ENCODE data around the gene PCDH9.

Gene PCDH9

GRCh38 chr13:66348745-66349690, 881.1 kb downstream of the PCDH9 start:
- Mint-ChIP-seq H3K27ac (no peak overlapping the region), H3K4me1 (ENCODE audit: low read depth) (no peaks in the 10 kb centered on the region), H3K27me3 (no peaks in the 10 kb centered on the region), H3K9me3 (peaks cover 26% of the 10 kb centered on the region), H3K4me3 (no peak overlapping the region), H3K36me3 (ENCODE audit: low read depth) (no peaks in the 10 kb centered on the region)
- intact Hi-C loops (cut with micrococcal nuclease): no loop called here

- Mint-ChIP-seq H3K4me3 (no peak overlapping the region), H3K36me3 (ENCODE audit: low read depth) (no peaks in the 10 kb centered on the region), H3K9me3 (peaks cover 35% of the 10 kb centered on the region), H3K27ac (no peak overlapping the region), H3K4me1 (ENCODE audit: low read depth) (no peaks in the 10 kb centered on the region), H3K27me3 (no peaks in the 10 kb centered on the region)
- intact Hi-C loops (cut with micrococcal nuclease): no loop called here
Measured at GRCh38 chr13:66347486-66348117, 882.5 kb downstream of the PCDH9 start.

- H3K9me3 Mint-ChIP-seq: peaks cover 35% of the 10 kb centered on the region
- H3K4me1 Mint-ChIP-seq (ENCODE audit: low read depth): no peaks in the 10 kb centered on the region
- intact Hi-C loops (cut with micrococcal nuclease): no loop called here
Measured at GRCh38 chr13:66345971-66346370, 884.2 kb downstream of the PCDH9 start.

GRCh38 chr13:66345518-66345810, 884.7 kb downstream of the PCDH9 start:
- Mint-ChIP-seq H3K27me3 (no peaks in the 10 kb centered on the region), H3K9me3 (peaks cover 31% of the 10 kb centered on the region), H3K27ac (no peak overlapping the region), H3K4me1 (ENCODE audit: low read depth) (no peaks in the 10 kb centered on the region), H3K36me3 (ENCODE audit: low read depth) (no peaks in the 10 kb centered on the region), H3K4me3 (no peak overlapping the region)
- intact Hi-C loops (cut with micrococcal nuclease): no loop called here

More at GRCh38 chr13:66345971-66346370, 884.2 kb downstream of the PCDH9 start:
- Mint-ChIP-seq H3K27me3 (no peaks in the 10 kb centered on the region), H3K36me3 (ENCODE audit: low read depth) (no peaks in the 10 kb centered on the region), H3K4me3 (no peak overlapping the region), H3K27ac (no peak overlapping the region)

- Mint-ChIP-seq H3K9me3 (peaks cover 26% of the 10 kb centered on the region), H3K27ac (no peak overlapping the region), H3K4me3 (no peak overlapping the region), H3K36me3 (ENCODE audit: low read depth) (no peaks in the 10 kb centered on the region), H3K4me1 (ENCODE audit: low read depth) (no peaks in the 10 kb centered on the region), H3K27me3 (no peaks in the 10 kb centered on the region)
- intact Hi-C loops (cut with micrococcal nuclease): no loop called here
Measured at GRCh38 chr13:66344805-66345517, 885.2 kb downstream of the PCDH9 start.

GRCh38 chr13:66343224-66343828, 886.8 kb downstream of the PCDH9 start:
- Mint-ChIP-seq H3K27me3 (no peaks in the 10 kb centered on the region), H3K27ac (no peak overlapping the region)

GRCh38 chr13:66341635-66342377, 888.3 kb downstream of the PCDH9 start:
- Mint-ChIP-seq H3K27ac (no peak overlapping the region), H3K4me3 (no peak overlapping the region), H3K36me3 (ENCODE audit: low read depth) (no peaks in the 10 kb centered on the region), H3K9me3 (peaks cover 9% of the 10 kb centered on the region), H3K27me3 (no peaks in the 10 kb centered on the region), H3K4me1 (ENCODE audit: low read depth) (no peaks in the 10 kb centered on the region)
- intact Hi-C loops (cut with micrococcal nuclease): no loop called here

More at GRCh38 chr13:66343224-66343828, 886.8 kb downstream of the PCDH9 start:
- no peaks in the 10 kb centered on the region for H3K36me3 Mint-ChIP-seq (ENCODE audit: low read depth)
- intact Hi-C loops (cut with micrococcal nuclease): no loop called here
- H3K4me3 Mint-ChIP-seq: no peak overlapping the region
- peaks cover 19% of the 10 kb centered on the region for H3K9me3 Mint-ChIP-seq
- no peaks in the 10 kb centered on the region for H3K4me1 Mint-ChIP-seq (ENCODE audit: low read depth)

GRCh38 chr13:66339214-66339613, 890.9 kb downstream of the PCDH9 start:
- intact Hi-C loops (cut with micrococcal nuclease): no loop called here
- H3K27me3 Mint-ChIP-seq: no peaks in the 10 kb centered on the region
- peaks cover 9% of the 10 kb centered on the region for H3K9me3 Mint-ChIP-seq
- no peak overlapping the region for H3K4me3 Mint-ChIP-seq
- H3K4me1 Mint-ChIP-seq (ENCODE audit: low read depth): no peaks in the 10 kb centered on the region
- no peak overlapping the region for H3K27ac Mint-ChIP-seq
- no peaks in the 10 kb centered on the region for H3K36me3 Mint-ChIP-seq (ENCODE audit: low read depth)

GRCh38 chr13:66338542-66338941, 891.6 kb downstream of the PCDH9 start:
- Mint-ChIP-seq H3K9me3 (peaks cover 5% of the 10 kb centered on the region), H3K36me3 (ENCODE audit: low read depth) (no peaks in the 10 kb centered on the region), H3K4me1 (ENCODE audit: low read depth) (no peaks in the 10 kb centered on the region), H3K27me3 (no peaks in the 10 kb centered on the region), H3K27ac (no peak overlapping the region), H3K4me3 (no peak overlapping the region)
- intact Hi-C loops (cut with micrococcal nuclease): no loop called here

- Mint-ChIP-seq H3K4me3 (no peak overlapping the region), H3K36me3 (ENCODE audit: low read depth) (no peaks in the 10 kb centered on the region), H3K4me1 (ENCODE audit: low read depth) (no peaks in the 10 kb centered on the region), H3K27me3 (no peaks in the 10 kb centered on the region), H3K9me3 (no peaks in the 10 kb centered on the region), H3K27ac (no peak overlapping the region)
- intact Hi-C loops (cut with micrococcal nuclease): no loop called here
Measured at GRCh38 chr13:66335626-66336025, 894.5 kb downstream of the PCDH9 start.

- no peaks in the 10 kb centered on the region for H3K4me1 Mint-ChIP-seq (ENCODE audit: low read depth)
- H3K4me3 Mint-ChIP-seq: no peak overlapping the region
- no peaks in the 10 kb centered on the region for H3K36me3 Mint-ChIP-seq (ENCODE audit: low read depth)
- H3K27me3 Mint-ChIP-seq: no peaks in the 10 kb centered on the region
- intact Hi-C loops (cut with micrococcal nuclease): no loop called here
- H3K27ac Mint-ChIP-seq: no peak overlapping the region
- no peaks in the 10 kb centered on the region for H3K9me3 Mint-ChIP-seq
Measured at GRCh38 chr13:66329988-66330451, 900.1 kb downstream of the PCDH9 start.

GRCh38 chr13:66328476-66328875, 901.7 kb downstream of the PCDH9 start:
- H3K36me3 Mint-ChIP-seq (ENCODE audit: low read depth): no peaks in the 10 kb centered on the region
- no peaks in the 10 kb centered on the region for H3K4me1 Mint-ChIP-seq (ENCODE audit: low read depth)
- H3K9me3 Mint-ChIP-seq: no peaks in the 10 kb centered on the region
- no peak overlapping the region for H3K4me3 Mint-ChIP-seq
- no peak overlapping the region for H3K27ac Mint-ChIP-seq
- intact Hi-C loops (cut with micrococcal nuclease): no loop called here
- no peaks in the 10 kb centered on the region for H3K27me3 Mint-ChIP-seq

GRCh38 chr13:66323745-66324347, 906.3 kb downstream of the PCDH9 start:
- intact Hi-C loops (cut with micrococcal nuclease): no loop called here

More at GRCh38 chr13:66323745-66324347, 906.3 kb downstream of the PCDH9 start:
- Mint-ChIP-seq H3K4me3 (no peak overlapping the region), H3K9me3 (peaks cover 9% of the 10 kb centered on the region), H3K36me3 (ENCODE audit: low read depth) (no peaks in the 10 kb centered on the region), H3K27me3 (no peaks in the 10 kb centered on the region), H3K27ac (no peak overlapping the region), H3K4me1 (ENCODE audit: low read depth) (no peaks in the 10 kb centered on the region)

Data from dendritic cell treated with granulocyte-macrophage colony-stimulating factor and Interleukin-4, amounts not matched to agents 40 ng/mL and 50 ng/mL, for 4 days (primary cell).